Testis (tissue), 3 donors: ENCODE results near the gene MAML2. TPM values are rescaled to one million over a fixed set of nuclear protein-coding genes. Genes with fewer than 3 reads are reported as not detected.

ENCODE experiments used
- DNase-seq: peaks from one replicate; pipeline ENCODE4 v3.0.0-alpha.2; 2019
- H3K27ac ChIP-seq, 2 donors: fragments of 200-600 bp; sonication (generic); one replicate each; pipeline ENCODE4 v1.5.1; 2019
- H3K27me3 ChIP-seq: fragments of 200-600 bp; sonication (generic); one replicate; pipeline ENCODE4 v1.5.1; 2019
- H3K36me3 ChIP-seq: fragments of 200-600 bp; sonication (generic); one replicate; pipeline ENCODE4 v1.5.1; 2017; ENCODE audit warnings: low read depth; ENCODE audit errors: missing control alignments
- H3K4me1 ChIP-seq: fragments of 200-600 bp; sonication (generic); one replicate; pipeline ENCODE4 v1.5.1; 2019
- H3K4me3 ChIP-seq, 2 donors: fragments of 200-600 bp; sonication (generic); one replicate each; pipeline ENCODE4 v1.5.1; 2017 to 2019
- H3K9me3 ChIP-seq: fragments of 200-600 bp; sonication (generic); one replicate; pipeline ENCODE4 v1.5.1; 2017
- POLR2A ChIP-seq: fragments of 450-650 bp; IDR thresholded peaks from one replicate; pipeline ENCODE4 v1.6.1; 2017; ENCODE audit warnings: antibody characterized with exemption, mild to moderate bottlenecking, moderate library complexity
- WGBS, 2 donors: methylation state at CpG; one replicate each; pipeline ENCODE4 v1.1.5; 2018; 5-methylcytosine and 5-hydroxymethylcytosine counted together
- intact Hi-C: fragments of 100-400 bp; cut with DNase I; formaldehyde crosslinking; loops from one replicate; pipeline ENCODE4 v1.15.1; 2023; ENCODE audit warnings: low total_unique reads
- polyA plus RNA-seq: library from polyadenylated mRNA; stranded (reverse); fragments of 350-450 nt; fragmentation: Illumina TruSeq; extraction: RNeasy Lipid Tissue Mini Kit (QIAGEN cat#74804); gene quantifications from one replicate; pipeline ENCODE4 v1.2.3, GENCODE V29; 2014; ENCODE audit warnings: low read depth, low replicate concordance; ENCODE audit not compliant: insufficient read depth
- total RNA-seq, 2 donors: library from RNA; depleted of rRNA; stranded (reverse); fragments of >200 nt; gene quantifications; one replicate each; pipeline ENCODE4 v1.2.3, GENCODE V29; 2016
- TF ChIP-seq, protein P1 (sequence below), 3 experiments: fragments of 450-650 bp in 2 of 3; fragments of 200-600 bp in 1 of 3; sonication (generic) in 1 of 3; IDR thresholded peaks; one replicate each; pipeline ENCODE4 v1.5.1; 2016 to 2019; ENCODE audit warnings: antibody characterized with exemption in 3 of 3, mild to moderate bottlenecking in 2 of 3, moderate library complexity in 1 of 3

Gene MAML2
- total and polyA plus RNA-seq, 3 donors from 2014 or later = 5.1 to 23.6 (median 17.6) TPM

DNA sequence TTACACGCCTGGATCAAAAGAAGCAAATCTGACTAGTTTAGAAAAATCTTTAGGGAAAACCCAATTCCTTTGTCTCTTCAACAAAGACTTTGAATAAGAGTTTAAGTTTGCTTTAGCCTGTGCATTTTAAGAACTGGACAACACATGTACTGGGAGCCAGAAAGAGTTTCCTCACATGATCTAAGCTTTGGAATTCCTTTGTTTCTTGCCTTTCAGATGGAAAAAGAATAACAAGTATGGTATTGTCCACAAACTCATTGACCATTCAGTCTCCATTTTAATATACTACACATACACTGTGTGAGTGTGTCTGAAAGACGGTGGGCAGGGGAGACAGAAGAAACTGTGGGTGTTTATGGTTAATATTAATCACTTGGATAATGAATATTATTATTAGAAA is 205.6 kb downstream of the MAML2 start:
- H3K36me3 ChIP-seq = no peaks in the 10 kb centered on the region
- no peaks in the 10 kb centered on the region for H3K4me1 ChIP-seq
- H3K27me3 ChIP-seq = no peaks in the 10 kb centered on the region
- no peak for TF ChIP-seq POLR2A
- TF ChIP-seq, protein P1, sequence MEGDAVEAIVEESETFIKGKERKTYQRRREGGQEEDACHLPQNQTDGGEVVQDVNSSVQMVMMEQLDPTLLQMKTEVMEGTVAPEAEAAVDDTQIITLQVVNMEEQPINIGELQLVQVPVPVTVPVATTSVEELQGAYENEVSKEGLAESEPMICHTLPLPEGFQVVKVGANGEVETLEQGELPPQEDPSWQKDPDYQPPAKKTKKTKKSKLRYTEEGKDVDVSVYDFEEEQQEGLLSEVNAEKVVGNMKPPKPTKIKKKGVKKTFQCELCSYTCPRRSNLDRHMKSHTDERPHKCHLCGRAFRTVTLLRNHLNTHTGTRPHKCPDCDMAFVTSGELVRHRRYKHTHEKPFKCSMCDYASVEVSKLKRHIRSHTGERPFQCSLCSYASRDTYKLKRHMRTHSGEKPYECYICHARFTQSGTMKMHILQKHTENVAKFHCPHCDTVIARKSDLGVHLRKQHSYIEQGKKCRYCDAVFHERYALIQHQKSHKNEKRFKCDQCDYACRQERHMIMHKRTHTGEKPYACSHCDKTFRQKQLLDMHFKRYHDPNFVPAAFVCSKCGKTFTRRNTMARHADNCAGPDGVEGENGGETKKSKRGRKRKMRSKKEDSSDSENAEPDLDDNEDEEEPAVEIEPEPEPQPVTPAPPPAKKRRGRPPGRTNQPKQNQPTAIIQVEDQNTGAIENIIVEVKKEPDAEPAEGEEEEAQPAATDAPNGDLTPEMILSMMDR (IDR thresholded peaks at IDR 0.05) = no peak
- no peaks in the 10 kb centered on the region for H3K9me3 ChIP-seq
- no peak for DNase-seq
- intact Hi-C loops = no loop called here
- 77 to 85% methylated on average over 2 of the region's 2 CpGs for WGBS, 2 donors
- no peak overlapping the region for H3K27ac ChIP-seq
- no peak overlapping the region for H3K4me3 ChIP-seq

DNA sequence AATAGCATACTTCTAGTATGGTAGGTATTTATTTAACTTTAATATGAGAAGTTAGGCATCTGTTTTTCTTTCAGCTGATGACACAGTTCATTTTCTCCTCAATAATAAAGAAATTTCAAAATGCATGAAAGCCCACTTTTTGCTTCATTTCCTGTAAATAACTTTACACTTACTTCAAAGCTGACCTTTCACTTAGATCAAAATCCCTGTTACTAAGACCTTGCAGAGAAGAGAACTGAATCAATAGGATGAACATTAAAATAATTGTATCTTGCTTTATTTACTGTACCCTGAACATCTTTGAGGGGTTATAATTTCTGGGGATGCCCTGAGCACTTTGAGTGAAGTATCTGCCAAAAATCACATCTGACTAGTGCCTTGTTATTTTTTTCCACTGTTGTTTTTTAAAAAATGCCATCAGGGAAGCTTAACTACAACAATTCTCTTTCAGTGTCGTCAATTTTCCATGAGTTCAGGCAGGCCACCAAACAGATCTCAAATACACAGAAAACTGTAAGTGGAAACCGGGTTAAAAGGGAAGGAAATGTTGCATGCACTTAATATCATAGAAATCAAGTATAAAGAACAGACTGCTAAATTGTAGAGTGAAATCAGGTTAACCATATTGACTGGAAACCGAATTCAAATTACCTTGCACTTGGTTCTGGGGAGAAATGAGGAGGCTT is 206.2 kb downstream of the MAML2 start:
- 63 to 68% methylated on average over 3 of the region's 3 CpGs for WGBS, 2 donors
- TF ChIP-seq, protein P1 (IDR thresholded peaks at IDR 0.05) = no peak
- no peak for TF ChIP-seq POLR2A
- no peak overlapping the region for H3K27ac ChIP-seq
- H3K36me3 ChIP-seq = no peaks in the 10 kb centered on the region
- intact Hi-C loops = no loop called here
- no peak for DNase-seq
- H3K4me3 ChIP-seq = no peak overlapping the region
- H3K27me3 ChIP-seq = no peaks in the 10 kb centered on the region
- no peaks in the 10 kb centered on the region for H3K4me1 ChIP-seq
- H3K9me3 ChIP-seq = no peaks in the 10 kb centered on the region

DNA sequence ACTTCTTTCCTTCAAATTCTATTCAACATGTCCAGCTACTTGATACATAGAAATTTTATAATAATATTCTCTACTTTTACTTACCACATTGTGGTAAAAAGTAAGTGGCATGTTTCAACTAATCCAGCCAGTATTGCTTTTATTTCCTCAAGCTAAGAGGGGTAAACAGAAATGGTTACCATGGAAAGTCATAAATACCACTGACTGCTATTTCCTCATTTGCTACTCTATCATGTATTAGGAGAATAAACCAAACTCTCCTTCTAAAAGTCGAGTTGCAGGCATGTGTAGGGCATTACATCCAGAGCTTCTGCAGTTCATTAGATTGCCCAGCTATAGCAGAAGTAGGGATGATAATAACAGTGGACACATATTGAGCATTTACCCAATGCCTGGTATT is 208.4 kb downstream of the MAML2 start:
- Histone ChIP-seq H3K4me1 (no peaks in the 10 kb centered on the region), H3K27ac (no peak overlapping the region), H3K4me3 (no peak overlapping the region), H3K9me3 (no peaks in the 10 kb centered on the region), H3K36me3 (no peaks in the 10 kb centered on the region), H3K27me3 (no peaks in the 10 kb centered on the region)
- intact Hi-C loops = no loop called here
- TF ChIP-seq POLR2A = no peak
- TF ChIP-seq, protein P1 (IDR thresholded peaks at IDR 0.05) = no peak
- no peak for DNase-seq
- 47 to 53% methylated on average over 1 of the region's 1 CpG for WGBS, 2 donors

DNA sequence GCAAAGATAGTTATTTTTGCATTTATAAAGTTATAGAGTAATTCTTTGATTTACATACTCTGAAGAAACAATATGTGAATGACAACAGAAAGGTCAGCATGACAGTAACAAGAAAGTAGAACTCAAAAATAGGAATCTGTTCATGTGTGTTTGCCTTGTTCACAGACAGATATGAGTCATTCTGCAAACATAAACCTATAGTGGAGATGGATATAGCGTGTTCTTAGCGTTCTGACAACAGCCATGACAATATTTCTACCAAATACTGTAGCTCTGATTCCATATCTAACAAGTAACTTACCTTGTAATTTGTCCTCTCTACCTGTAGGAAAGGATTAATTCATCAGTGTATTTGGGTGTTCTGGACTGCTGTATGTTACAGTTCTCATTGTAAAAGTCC is 210.6 kb downstream of the MAML2 start:
- 97% methylated on average over 2 of the region's 2 CpGs for WGBS, 2 donors
- Histone ChIP-seq H3K36me3 (no peaks in the 10 kb centered on the region), H3K4me1 (no peaks in the 10 kb centered on the region), H3K9me3 (no peaks in the 10 kb centered on the region), H3K27me3 (no peaks in the 10 kb centered on the region), H3K4me3 (no peak overlapping the region), H3K27ac (no peak overlapping the region)
- intact Hi-C loops = no loop called here
- no peak for TF ChIP-seq POLR2A
- TF ChIP-seq, protein P1 (IDR thresholded peaks at IDR 0.05) = no peak
- no peak for DNase-seq

DNA sequence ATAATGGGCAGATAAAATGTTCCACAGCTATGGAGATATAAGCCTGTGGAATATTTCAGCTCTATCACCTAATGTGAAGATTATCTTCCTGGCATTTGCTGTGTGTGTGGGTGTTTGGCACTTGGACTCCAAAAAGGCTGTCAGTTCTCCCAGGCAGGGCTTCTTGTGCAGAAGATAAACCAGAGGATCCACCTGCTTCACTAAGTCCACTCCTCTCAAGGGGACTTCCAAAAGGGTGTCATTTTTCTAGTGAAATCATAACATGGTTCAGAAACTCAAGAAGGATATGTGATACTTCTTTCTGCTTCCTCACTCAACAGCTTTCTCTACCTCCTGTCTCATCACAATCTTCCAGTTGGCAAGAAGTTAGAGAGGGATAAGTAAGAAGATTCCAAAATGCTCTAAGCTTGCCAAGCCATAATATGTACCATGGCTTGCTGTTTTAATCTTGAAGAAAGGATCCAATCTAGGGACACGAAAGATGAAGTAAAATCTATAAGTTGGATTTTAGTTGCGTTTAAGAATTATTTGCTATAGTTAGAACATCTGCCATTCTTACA is 212.9 kb downstream of the MAML2 start:
- DNase-seq = no peak
- Histone ChIP-seq H3K27ac (no peak overlapping the region), H3K4me3 (no peak overlapping the region), H3K27me3 (no peaks in the 10 kb centered on the region), H3K4me1 (no peaks in the 10 kb centered on the region), H3K9me3 (no peaks in the 10 kb centered on the region), H3K36me3 (no peaks in the 10 kb centered on the region)
- intact Hi-C loops = no loop called here
- TF ChIP-seq POLR2A = no peak
- TF ChIP-seq, protein P1 (IDR thresholded peaks at IDR 0.05) = no peak
- 96 to 97% methylated on average over 2 of the region's 2 CpGs for WGBS, 2 donors
